Endothelial cell of umbilical vein (primary cell): ENCODE results near the gene SLC23A2. TPM values are rescaled to one million over a fixed set of nuclear protein-coding genes. Genes with fewer than 3 reads are reported as not detected.

Experiments used
- BruUV-seq: library from RNA; stranded (reverse); fragments of 400-500 nt; replicated peaks from 2 replicates; lab custom pipeline; 2021; lab: Mats Ljungman, UMichigan
- CTCF ChIA-PET: fragments of 300-600, 350-600 bp; sonication (Branson Sonifier 250); formaldehyde crosslinking; loops from one replicate; lab custom pipeline; 2021; ENCODE audit warnings: antibody characterized with exemption, inconsistent platforms; lab: Charles Lee
- POLR2A ChIA-PET: fragments of 300-600, 350-600 bp; sonication (Branson Sonifier 250); formaldehyde crosslinking; loops from one replicate; lab custom pipeline; 2021; ENCODE audit warnings: antibody characterized with exemption, inconsistent platforms; lab: Charles Lee
- DNase-seq: peaks from one replicate; pipeline ENCODE4 v3.0.0-alpha.2; 2011; ENCODE audit warnings: low read depth, low spot score
- FAIRE-seq: peaks from 2 replicates; lab custom pipeline; 2011; peaks lifted over from hg19 to GRCh38; lab: Jason Lieb, UNC
- H2AFZ ChIP-seq: 2 replicates; pipeline ENCODE4 v1.6.0; 2012; ENCODE audit warnings: low read depth, low read length, control low read depth, inconsistent platforms
- H3K27ac ChIP-seq: 2 replicates; pipeline ENCODE4 v1.5.1; 2011; ENCODE audit warnings: low read depth, mild to moderate bottlenecking, control low read depth, low read length, moderate library complexity; ENCODE audit not compliant: insufficient read depth
- H3K27me3 ChIP-seq, 2 experiments: 2 replicates each; pipeline versions ENCODE4 v1.6.0 to v1.6.1; 2011; ENCODE audit warnings: low read length in 2 of 2, mixed read lengths in 1 of 2; ENCODE audit not compliant: control insufficient read depth in 2 of 2, insufficient read depth in 2 of 2
- H3K36me3 ChIP-seq, 2 experiments: 2 replicates in 1 of 2; 3 replicates in 1 of 2; pipeline ENCODE4 v1.5.1; 2011; ENCODE audit warnings: low read length in 2 of 2, mild to moderate bottlenecking in 1 of 2, moderate library complexity in 1 of 2; ENCODE audit not compliant: control insufficient read depth in 2 of 2, insufficient read depth in 2 of 2; ENCODE audit errors: extremely low read depth in 1 of 2
- H3K4me1 ChIP-seq: 3 replicates; pipeline ENCODE4 v1.5.1; 2011; ENCODE audit warnings: mild to moderate bottlenecking, low read length; ENCODE audit not compliant: control insufficient read depth, insufficient read depth; ENCODE audit errors: extremely low read depth
- H3K4me2 ChIP-seq: 2 replicates; pipeline ENCODE4 v1.6.1; 2011; ENCODE audit warnings: low read length, control low read depth, mixed read lengths; ENCODE audit not compliant: insufficient read depth
- H3K4me3 ChIP-seq, 3 experiments: fragments of 200-600 bp in 1 of 3; sonication (generic), shearing (Covaris generic) in 1 of 3; replicated peaks in 1 of 3; 2 replicates each; pipeline ENCODE4 v1.5.1; 2011 to 2016; ENCODE audit warnings: control low read depth in 3 of 3, low read length in 3 of 3, mild to moderate bottlenecking in 2 of 3, inconsistent platforms in 1 of 3, low read depth in 1 of 3, moderate library complexity in 1 of 3; ENCODE audit not compliant: insufficient read depth in 1 of 3
- H3K79me2 ChIP-seq: 2 replicates; pipeline ENCODE4 v1.6.0; 2012; ENCODE audit warnings: low read length, inconsistent platforms; ENCODE audit not compliant: control insufficient read depth, insufficient read depth
- H3K9ac ChIP-seq: replicated peaks from 2 replicates; pipeline ENCODE3; 2011; ENCODE audit warnings: low read length, control low read depth; ENCODE audit not compliant: insufficient read depth; ENCODE audit errors: extremely low read depth
- H3K9me1 ChIP-seq: replicated peaks from 3 replicates; pipeline ENCODE4 v1.6.0; 2011; ENCODE audit warnings: mild to moderate bottlenecking, low read length; ENCODE audit not compliant: control insufficient read depth, insufficient read depth; ENCODE audit errors: extremely low read depth
- H3K9me3 ChIP-seq: replicated peaks from 2 replicates; pipeline ENCODE4 v1.5.1; 2012; ENCODE audit warnings: low read length, inconsistent platforms; ENCODE audit not compliant: control insufficient read depth, insufficient read depth
- H4K20me1 ChIP-seq: replicated peaks from 2 replicates; pipeline ENCODE3; 2011; ENCODE audit warnings: mild to moderate bottlenecking, low read length; ENCODE audit not compliant: control insufficient read depth, insufficient read depth; ENCODE audit errors: extremely low read depth
- CTCF ChIP-seq, 2 donors: IDR thresholded peaks; 1 replicate in 1 of 2; 2 replicates in 1 of 2; pipeline ENCODE4 v1.5.1; 2011; ENCODE audit warnings: low read length in 2 of 2, mild to moderate bottlenecking in 2 of 2, moderate library complexity in 2 of 2, control low read depth in 1 of 2, inconsistent platforms in 1 of 2, low read depth in 1 of 2; ENCODE audit not compliant: insufficient read depth in 1 of 2; ENCODE audit errors: extremely low read depth in 1 of 2
- EZH2 ChIP-seq: IDR thresholded peaks from 2 replicates; pipeline ENCODE4 v1.6.1; 2012; ENCODE audit warnings: borderline replicate concordance, low read depth, mild to moderate bottlenecking, moderate library complexity, low read length, inconsistent platforms; ENCODE audit not compliant: severe bottlenecking
- FOS ChIP-seq: IDR thresholded peaks from 2 replicates; pipeline ENCODE4 v1.6.1; 2011; ENCODE audit warnings: mild to moderate bottlenecking, low read length, moderate library complexity, borderline replicate concordance; ENCODE audit not compliant: insufficient read depth
- GATA2 ChIP-seq: IDR thresholded peaks from 2 replicates; pipeline ENCODE4 v1.7.0; 2011; ENCODE audit warnings: low read depth, mild to moderate bottlenecking, moderate library complexity, mixed read lengths, low read length; ENCODE audit not compliant: insufficient read length, insufficient read depth
- JUN ChIP-seq: IDR thresholded peaks from 2 replicates; pipeline ENCODE4 v1.6.1; 2011; ENCODE audit warnings: borderline replicate concordance, low read depth; ENCODE audit not compliant: insufficient read length, insufficient read depth
- MYC ChIP-seq: IDR thresholded peaks from one replicate; pipeline ENCODE4 v1.6.1; 2011; ENCODE audit warnings: mild to moderate bottlenecking, low read depth, low read length
- POLR2A ChIP-seq: IDR thresholded peaks from 2 replicates; pipeline ENCODE4 v1.6.1; 2012; ENCODE audit warnings: low read depth, mild to moderate bottlenecking, control low read depth, low read length
- POLR2AphosphoS5 ChIP-seq: IDR thresholded peaks from 2 replicates; pipeline ENCODE4 v1.6.1; 2012; ENCODE audit warnings: low read depth, mild to moderate bottlenecking, control low read depth, low read length, moderate library complexity; ENCODE audit not compliant: insufficient read depth
- dilution Hi-C: fragments of 300-500 bp; cut with MboI; formaldehyde crosslinking; loops from one replicate; pipeline ENCODE4 v1.15.0; 2019; ENCODE audit warnings: low sequenced_read_pairs; ENCODE audit not compliant: extremely low pct_ligation_motif_present
- intact Hi-C: fragments of 100-400 bp; cut with micrococcal nuclease; formaldehyde crosslinking; loops from one replicate; pipeline ENCODE4 v1.10.0; 2022
- polyA plus RNA-seq, 4 experiments: library from polyadenylated mRNA; depleted of rRNA in 3 of 4; stranded (reverse) in 3 of 4; unstranded in 1 of 4; fragments of >200 nt; gene quantifications; 2 replicates each; pipeline versions ENCODE4 v1.2.1 to v1.2.3, GENCODE V29; 2011 to 2012; ENCODE audit warnings: missing spikeins in 1 of 4
- total RNA-seq: library from RNA; stranded (reverse); gene quantifications from 2 replicates; pipeline ENCODE4 v1.2.3, GENCODE V29; 2021
- TF ChIP-seq, protein P1 (sequence below): IDR thresholded peaks from 2 replicates; pipeline ENCODE4 v1.6.1; 2011; ENCODE audit not compliant: insufficient read depth, insufficient read length

Gene SLC23A2
- total and polyA plus RNA-seq, 2 donors (not counting 3 experiments of a cell fraction or from before 2014, with no cell fraction given): 24.4 to 24.5 TPM

DNA sequence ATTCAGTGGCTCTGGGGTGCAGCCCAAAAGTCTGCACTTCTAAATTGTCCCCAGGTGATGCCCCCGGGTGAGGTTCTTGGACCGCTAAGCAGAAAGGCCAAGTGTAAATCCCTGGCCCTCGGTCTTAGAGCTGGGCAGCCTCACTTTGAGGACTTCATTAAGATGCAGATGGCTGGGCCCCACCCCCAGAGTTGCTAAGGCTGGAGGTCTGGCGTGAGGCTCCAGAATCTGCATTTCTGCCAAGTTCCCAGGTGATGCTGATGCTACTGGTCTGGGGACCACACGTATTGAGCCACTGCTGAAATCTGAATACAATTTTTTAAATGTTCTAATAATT is 735 bp upstream of the SLC23A2 start:
- BruUV-seq: no TSS peak
- H4K20me1 ChIP-seq: no peaks in the 10 kb centered on the region
- no peak overlapping the region for H3K4me2 ChIP-seq
- H3K4me3 ChIP-seq: peak overlapping the region in 1 of 3 experiments; percentile 56
- H3K36me3 ChIP-seq: no peaks in the 10 kb centered on the region
- peak overlapping the region; percentile 99 for H2AFZ ChIP-seq
- ChIA-PET CTCF (no interaction called here), POLR2A (no interaction called here)
- H3K79me2 ChIP-seq: peaks cover 19% of the 10 kb centered on the region
- H3K27ac ChIP-seq: no peak overlapping the region
- DNase-seq (no peak), FAIRE-seq (peak; percentile 4)
- no peaks in the 10 kb centered on the region for H3K9me3 ChIP-seq
- peaks cover 13% of the 10 kb centered on the region for H3K4me1 ChIP-seq
- H3K9me1 ChIP-seq: no peaks in the 10 kb centered on the region
- H3K9ac ChIP-seq: no peak overlapping the region
- TF ChIP-seq CTCF (IDR thresholded peaks at IDR 0.05; ENCODE audit: extremely low read depth in 1 of 2, insufficient read depth in 1 of 2, low read depth in 1 of 2, low read length in 2 of 2): no peak
- TF ChIP-seq MYC: no peak
- no peak for TF ChIP-seq GATA2
- TF ChIP-seq POLR2AphosphoS5: no peak
- TF ChIP-seq EZH2: no peak
- TF ChIP-seq JUN: no peak
- TF ChIP-seq FOS: no peak
- no peak for TF ChIP-seq POLR2A
- TF ChIP-seq, protein P1, sequence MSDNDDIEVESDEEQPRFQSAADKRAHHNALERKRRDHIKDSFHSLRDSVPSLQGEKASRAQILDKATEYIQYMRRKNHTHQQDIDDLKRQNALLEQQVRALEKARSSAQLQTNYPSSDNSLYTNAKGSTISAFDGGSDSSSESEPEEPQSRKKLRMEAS: no peak
- dilution Hi-C loops (no loop called here), intact Hi-C loops (no loop called here)
- no peaks in the 10 kb centered on the region for H3K27me3 ChIP-seq
